DOHH2 (cell line): ENCODE measurements around the gene DLGAP1.

ENCODE experiments used
- EZH2phosphoT487 ChIP-seq: fragments of 200-600 bp; sonication (generic); IDR thresholded peaks from 2 replicates; pipeline ENCODE4 v1.6.1; 2017; ENCODE audit warnings: borderline replicate concordance, mild to moderate bottlenecking, antibody characterized with exemption, low read length, moderate library complexity, mixed read lengths
- TF ChIP-seq, protein P1 (sequence below): fragments of 200-600 bp; sonication (generic); IDR thresholded peaks from one replicate; pipeline ENCODE4 v1.5.1; 2014; ENCODE audit warnings: antibody characterized with exemption, mild to moderate bottlenecking, low read depth, low read length; ENCODE audit not compliant: poor library complexity, severe bottlenecking

DNA sequence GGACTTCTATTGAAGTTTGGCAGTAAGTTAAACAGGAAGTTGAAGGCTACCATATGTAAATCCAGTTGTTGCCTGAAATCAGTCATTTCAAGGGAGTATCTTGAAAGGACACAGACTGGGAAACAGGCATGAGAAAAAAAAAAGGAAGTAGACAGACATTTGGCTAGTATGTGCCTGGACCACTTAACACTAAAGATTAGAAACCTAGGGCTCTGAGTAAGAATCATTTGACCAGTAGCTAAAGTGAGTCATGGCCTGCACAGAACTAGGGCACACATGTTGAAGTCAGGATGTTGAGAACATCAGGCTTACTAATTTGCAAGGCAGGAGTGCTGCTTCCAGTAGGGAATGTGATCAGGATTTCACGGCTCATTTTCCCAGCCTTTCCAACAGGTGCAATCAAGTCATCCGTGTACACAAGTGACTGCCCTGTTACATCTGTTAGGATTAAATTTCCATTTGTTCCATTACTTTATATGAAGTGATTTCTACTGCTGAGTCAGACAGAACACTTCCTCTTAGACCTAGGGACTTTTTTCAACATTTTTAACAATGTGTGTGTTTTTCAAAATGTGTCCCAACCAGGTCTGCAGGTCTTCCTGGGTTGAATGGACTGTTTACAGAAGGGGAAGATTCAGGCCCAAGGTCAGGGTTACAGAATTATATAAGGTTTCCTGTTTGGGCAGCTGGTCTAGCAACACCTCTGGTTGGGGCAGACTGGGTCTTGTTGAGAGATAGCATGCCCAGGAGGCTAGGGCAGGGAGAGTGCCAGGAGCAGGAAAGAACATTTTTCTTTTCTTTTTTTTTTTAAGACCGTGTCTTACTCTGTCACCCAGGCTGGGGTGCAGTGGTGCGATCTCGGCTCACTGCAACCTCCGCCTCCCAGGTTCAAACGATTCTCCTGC, 859.5 kb downstream of the DLGAP1 start:
- TF ChIP-seq, protein P1, sequence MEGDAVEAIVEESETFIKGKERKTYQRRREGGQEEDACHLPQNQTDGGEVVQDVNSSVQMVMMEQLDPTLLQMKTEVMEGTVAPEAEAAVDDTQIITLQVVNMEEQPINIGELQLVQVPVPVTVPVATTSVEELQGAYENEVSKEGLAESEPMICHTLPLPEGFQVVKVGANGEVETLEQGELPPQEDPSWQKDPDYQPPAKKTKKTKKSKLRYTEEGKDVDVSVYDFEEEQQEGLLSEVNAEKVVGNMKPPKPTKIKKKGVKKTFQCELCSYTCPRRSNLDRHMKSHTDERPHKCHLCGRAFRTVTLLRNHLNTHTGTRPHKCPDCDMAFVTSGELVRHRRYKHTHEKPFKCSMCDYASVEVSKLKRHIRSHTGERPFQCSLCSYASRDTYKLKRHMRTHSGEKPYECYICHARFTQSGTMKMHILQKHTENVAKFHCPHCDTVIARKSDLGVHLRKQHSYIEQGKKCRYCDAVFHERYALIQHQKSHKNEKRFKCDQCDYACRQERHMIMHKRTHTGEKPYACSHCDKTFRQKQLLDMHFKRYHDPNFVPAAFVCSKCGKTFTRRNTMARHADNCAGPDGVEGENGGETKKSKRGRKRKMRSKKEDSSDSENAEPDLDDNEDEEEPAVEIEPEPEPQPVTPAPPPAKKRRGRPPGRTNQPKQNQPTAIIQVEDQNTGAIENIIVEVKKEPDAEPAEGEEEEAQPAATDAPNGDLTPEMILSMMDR = no peak
- no peak for TF ChIP-seq EZH2phosphoT487
